ENCODE results near the gene KAZN.

GRCh38 chr1:14745001-14745720 is 146.7 kb downstream of the KAZN start:
- no peak for TF ChIP-seq CTCF (IDR thresholded peaks at IDR 0.05)
- no peak for TF ChIP-seq POLR2A (IDR thresholded peaks at IDR 0.05)
